Coronary artery (tissue), 2 donors: ENCODE results near the gene NFYA.

Source experiments
- DNase-seq: peaks from one replicate; pipeline ENCODE4 v3.0.0-alpha.2; 2017; ENCODE audit warnings: low spot score
- H3K27ac ChIP-seq, 2 donors: fragments of 200-600 bp; sonication (generic); one replicate each; pipeline ENCODE4 v1.5.1; 2016 to 2019
- H3K4me3 ChIP-seq: fragments of 200-600 bp; sonication (generic); 2 replicates; pipeline ENCODE4 v1.5.1; 2016; ENCODE audit warnings: mild to moderate bottlenecking, moderate library complexity
- CTCF ChIP-seq: fragments of 200-600 bp; sonication (generic); IDR thresholded peaks from one replicate; pipeline ENCODE4 v1.5.1; 2019; ENCODE audit warnings: antibody characterized with exemption

Gene NFYA

GRCh38 chr6:41136911-41137310 lies 64.1 kb downstream of the NFYA start:
- TF ChIP-seq CTCF = no peak
- Histone ChIP-seq H3K4me3 (no peak overlapping the region), H3K27ac (no peak overlapping the region)
- DNase-seq = no peak

GRCh38 chr6:41147917-41148316 lies 75.1 kb downstream of the NFYA start:
- H3K27ac ChIP-seq = no peak overlapping the region
- no peak overlapping the region for H3K4me3 ChIP-seq
- TF ChIP-seq CTCF = no peak
- no peak for DNase-seq
